Measurements from ENCODE around the gene APBB2. TPM values are rescaled to one million over a fixed set of nuclear protein-coding genes. Genes with fewer than 3 reads are reported as not detected.

Gene APBB2
- total and polyA plus RNA-seq, 2 of the 8 experiments (the other 6 are each of a cell fraction or from before 2014, with no cell fraction given) = 58.7 to 59.4 TPM

- TF ChIP-seq, protein P1, sequence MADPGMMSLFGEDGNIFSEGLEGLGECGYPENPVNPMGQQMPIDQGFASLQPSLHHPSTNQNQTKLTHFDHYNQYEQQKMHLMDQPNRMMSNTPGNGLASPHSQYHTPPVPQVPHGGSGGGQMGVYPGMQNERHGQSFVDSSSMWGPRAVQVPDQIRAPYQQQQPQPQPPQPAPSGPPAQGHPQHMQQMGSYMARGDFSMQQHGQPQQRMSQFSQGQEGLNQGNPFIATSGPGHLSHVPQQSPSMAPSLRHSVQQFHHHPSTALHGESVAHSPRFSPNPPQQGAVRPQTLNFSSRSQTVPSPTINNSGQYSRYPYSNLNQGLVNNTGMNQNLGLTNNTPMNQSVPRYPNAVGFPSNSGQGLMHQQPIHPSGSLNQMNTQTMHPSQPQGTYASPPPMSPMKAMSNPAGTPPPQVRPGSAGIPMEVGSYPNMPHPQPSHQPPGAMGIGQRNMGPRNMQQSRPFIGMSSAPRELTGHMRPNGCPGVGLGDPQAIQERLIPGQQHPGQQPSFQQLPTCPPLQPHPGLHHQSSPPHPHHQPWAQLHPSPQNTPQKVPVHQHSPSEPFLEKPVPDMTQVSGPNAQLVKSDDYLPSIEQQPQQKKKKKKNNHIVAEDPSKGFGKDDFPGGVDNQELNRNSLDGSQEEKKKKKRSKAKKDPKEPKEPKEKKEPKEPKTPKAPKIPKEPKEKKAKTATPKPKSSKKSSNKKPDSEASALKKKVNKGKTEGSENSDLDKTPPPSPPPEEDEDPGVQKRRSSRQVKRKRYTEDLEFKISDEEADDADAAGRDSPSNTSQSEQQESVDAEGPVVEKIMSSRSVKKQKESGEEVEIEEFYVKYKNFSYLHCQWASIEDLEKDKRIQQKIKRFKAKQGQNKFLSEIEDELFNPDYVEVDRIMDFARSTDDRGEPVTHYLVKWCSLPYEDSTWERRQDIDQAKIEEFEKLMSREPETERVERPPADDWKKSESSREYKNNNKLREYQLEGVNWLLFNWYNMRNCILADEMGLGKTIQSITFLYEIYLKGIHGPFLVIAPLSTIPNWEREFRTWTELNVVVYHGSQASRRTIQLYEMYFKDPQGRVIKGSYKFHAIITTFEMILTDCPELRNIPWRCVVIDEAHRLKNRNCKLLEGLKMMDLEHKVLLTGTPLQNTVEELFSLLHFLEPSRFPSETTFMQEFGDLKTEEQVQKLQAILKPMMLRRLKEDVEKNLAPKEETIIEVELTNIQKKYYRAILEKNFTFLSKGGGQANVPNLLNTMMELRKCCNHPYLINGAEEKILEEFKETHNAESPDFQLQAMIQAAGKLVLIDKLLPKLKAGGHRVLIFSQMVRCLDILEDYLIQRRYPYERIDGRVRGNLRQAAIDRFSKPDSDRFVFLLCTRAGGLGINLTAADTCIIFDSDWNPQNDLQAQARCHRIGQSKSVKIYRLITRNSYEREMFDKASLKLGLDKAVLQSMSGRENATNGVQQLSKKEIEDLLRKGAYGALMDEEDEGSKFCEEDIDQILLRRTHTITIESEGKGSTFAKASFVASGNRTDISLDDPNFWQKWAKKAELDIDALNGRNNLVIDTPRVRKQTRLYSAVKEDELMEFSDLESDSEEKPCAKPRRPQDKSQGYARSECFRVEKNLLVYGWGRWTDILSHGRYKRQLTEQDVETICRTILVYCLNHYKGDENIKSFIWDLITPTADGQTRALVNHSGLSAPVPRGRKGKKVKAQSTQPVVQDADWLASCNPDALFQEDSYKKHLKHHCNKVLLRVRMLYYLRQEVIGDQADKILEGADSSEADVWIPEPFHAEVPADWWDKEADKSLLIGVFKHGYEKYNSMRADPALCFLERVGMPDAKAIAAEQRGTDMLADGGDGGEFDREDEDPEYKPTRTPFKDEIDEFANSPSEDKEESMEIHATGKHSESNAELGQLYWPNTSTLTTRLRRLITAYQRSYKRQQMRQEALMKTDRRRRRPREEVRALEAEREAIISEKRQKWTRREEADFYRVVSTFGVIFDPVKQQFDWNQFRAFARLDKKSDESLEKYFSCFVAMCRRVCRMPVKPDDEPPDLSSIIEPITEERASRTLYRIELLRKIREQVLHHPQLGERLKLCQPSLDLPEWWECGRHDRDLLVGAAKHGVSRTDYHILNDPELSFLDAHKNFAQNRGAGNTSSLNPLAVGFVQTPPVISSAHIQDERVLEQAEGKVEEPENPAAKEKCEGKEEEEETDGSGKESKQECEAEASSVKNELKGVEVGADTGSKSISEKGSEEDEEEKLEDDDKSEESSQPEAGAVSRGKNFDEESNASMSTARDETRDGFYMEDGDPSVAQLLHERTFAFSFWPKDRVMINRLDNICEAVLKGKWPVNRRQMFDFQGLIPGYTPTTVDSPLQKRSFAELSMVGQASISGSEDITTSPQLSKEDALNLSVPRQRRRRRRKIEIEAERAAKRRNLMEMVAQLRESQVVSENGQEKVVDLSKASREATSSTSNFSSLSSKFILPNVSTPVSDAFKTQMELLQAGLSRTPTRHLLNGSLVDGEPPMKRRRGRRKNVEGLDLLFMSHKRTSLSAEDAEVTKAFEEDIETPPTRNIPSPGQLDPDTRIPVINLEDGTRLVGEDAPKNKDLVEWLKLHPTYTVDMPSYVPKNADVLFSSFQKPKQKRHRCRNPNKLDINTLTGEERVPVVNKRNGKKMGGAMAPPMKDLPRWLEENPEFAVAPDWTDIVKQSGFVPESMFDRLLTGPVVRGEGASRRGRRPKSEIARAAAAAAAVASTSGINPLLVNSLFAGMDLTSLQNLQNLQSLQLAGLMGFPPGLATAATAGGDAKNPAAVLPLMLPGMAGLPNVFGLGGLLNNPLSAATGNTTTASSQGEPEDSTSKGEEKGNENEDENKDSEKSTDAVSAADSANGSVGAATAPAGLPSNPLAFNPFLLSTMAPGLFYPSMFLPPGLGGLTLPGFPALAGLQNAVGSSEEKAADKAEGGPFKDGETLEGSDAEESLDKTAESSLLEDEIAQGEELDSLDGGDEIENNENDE (IDR thresholded peaks at IDR 0.05; ENCODE audit: insufficient replicate concordance, low read length) = no peak
- TF ChIP-seq POLR2AphosphoS5 (IDR thresholded peaks at IDR 0.05; ENCODE audit: low read depth, low read length) = no peak
- TF ChIP-seq CBX5 (IDR thresholded peaks at IDR 0.05; ENCODE audit: low read depth, low read length) = no peak
- no peak for TF ChIP-seq TAF7 (optimal IDR thresholded peaks at IDR 0.05; ENCODE audit: borderline replicate concordance, low read depth, low read length)
These were observed 266.3 kb downstream of the APBB2 start (continued) for GRCh38 chr4:40948014-40948413.

Measured in H1 (cell line).